ENCODE data around the gene CYTIP.
A peak's percentile ranks its signal among the peaks of the same experiment; 100 is the strongest.

The CYTIP gene

DNA sequence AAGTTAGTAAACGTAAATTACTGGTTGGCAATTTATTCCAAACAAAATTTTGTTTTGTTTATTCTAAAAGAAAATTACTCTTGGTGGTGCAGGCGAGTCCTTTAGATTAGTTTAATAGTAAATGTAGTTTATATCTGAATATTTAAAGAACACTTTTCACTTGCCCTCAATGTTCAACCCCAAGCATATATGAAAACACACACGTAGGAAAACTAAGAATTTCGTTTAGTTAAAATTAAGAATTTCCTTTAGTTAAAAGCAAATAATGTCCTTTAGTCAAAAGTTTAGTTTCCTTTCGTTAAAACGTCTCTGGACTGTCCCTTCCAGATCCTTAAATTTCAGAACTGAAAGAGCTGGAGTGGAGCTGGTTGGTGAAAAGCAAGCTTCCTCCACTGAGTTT, 19.1 kb upstream of the CYTIP start:
- no peak for DNase-seq (ENCODE audit: low spot score)

- DNase-seq (ENCODE audit: low spot score), result no peak
Measured at GRCh38 chr2:157460897-157461296, 17.0 kb upstream of the CYTIP start.

- no peak for DNase-seq (ENCODE audit: low spot score)
Measured at GRCh38 chr2:157460384-157460837, 16.5 kb upstream of the CYTIP start.

DNA sequence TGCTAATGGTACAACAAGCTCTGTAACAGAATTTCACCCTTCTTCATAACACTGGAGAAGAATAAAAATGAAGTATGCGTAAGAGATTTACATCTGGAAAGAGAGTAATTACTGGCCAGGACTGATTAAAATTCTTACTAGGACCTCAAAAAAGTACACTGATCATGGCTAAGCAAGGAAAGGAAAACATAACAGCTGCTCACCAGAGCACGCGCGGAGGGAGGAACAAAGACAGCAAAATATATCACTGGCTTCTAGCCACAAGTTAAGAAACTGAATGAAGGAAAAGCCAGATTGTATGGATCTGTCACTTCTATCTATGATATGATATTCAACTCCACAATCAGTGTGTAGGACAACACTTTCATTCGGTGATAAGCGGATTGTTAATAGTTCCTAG, 15.6 kb upstream of the CYTIP start:
- DNase-seq (ENCODE audit: low spot score), result no peak

GRCh38 chr2:157447741-157448140, 3.9 kb upstream of the CYTIP start:
- no peak for DNase-seq (ENCODE audit: low spot score)

DNA sequence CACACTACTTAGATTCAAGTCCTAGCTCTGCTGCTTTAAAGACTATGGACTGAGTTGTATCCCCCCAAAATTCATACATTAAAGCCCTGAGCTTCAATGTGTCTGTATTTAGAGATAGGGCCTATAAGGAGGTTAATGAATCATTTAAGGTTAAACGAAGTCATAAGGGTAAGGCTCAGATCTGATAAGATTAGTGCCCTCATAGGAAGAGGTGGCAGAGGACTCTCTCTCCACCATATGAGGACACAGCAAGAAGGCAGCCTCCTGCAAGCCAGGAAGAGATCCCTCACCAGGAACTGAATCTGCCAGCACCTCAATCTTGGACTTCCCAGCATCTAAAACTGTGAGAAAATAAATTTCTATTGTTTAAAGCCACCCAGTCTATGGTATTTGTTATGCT, 3.1 kb upstream of the CYTIP start:
- DNase-seq (ENCODE audit: low spot score), result no peak

- no peak for DNase-seq (ENCODE audit: low spot score)
Measured at GRCh38 chr2:157444641-157445040, 752 bp upstream of the CYTIP start.

DNA sequence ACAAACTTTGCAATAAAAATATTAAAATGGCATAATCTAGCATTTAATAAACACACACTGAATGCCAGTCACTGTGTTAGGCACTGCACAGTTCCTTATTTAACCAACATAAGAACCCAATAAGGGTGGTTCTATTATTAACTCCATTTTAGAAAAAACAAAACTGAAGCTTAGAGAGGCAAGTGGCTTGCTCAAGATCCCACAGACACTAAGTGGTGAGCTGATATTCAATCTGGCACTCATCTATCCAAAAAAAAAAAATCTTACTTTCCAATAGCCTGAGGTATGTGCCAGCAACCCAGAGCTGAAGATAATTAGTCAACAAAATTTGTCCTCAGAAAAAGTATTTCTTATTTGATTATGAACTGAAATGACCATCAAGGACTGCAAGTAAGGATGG, 799 bp downstream of the CYTIP start:
- no peak for DNase-seq (ENCODE audit: low spot score)

DNA sequence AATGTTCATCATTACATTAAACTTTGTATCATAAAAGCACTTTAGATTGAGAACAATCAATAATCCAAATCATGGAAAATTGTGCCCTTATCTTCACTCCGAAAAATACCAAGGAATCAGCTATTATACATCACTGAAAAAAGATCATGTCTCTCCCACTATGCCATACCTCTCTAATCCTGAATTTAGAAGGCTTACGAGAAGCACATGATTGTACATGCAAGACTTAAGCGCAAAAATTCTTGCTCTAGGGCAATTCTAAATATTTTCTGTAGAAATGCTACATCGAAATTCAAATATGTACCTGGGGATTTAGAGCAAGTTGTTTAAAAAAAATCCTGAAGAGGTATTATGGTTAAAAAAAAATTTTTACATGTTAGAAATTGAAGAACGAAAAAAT, 1.3 kb downstream of the CYTIP start:
- DNase-seq (ENCODE audit: low spot score), result no peak

- no peak for DNase-seq (ENCODE audit: low spot score)
Measured at GRCh38 chr2:157442191-157442590, 1.7 kb downstream of the CYTIP start.

DNA sequence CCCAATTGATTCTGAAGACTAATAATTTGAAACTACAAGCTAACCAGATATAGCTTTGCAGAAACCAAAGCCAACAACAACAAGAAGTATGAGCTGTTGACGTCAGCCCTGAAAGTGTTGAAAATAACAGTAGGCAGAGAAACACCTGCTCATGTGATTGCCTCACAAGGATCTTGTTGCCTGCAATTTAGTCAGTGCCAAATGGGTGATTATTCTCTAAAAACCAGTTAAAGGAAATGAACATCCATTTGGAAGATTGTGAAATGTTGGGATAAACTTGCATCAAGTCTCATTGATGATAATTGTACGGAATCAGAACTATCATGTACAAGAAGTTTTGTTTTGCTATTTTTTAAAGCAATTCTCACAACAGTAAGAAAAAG, 2.8 kb downstream of the CYTIP start:
- DNase-seq (ENCODE audit: low spot score), result peak; percentile 42

DNA sequence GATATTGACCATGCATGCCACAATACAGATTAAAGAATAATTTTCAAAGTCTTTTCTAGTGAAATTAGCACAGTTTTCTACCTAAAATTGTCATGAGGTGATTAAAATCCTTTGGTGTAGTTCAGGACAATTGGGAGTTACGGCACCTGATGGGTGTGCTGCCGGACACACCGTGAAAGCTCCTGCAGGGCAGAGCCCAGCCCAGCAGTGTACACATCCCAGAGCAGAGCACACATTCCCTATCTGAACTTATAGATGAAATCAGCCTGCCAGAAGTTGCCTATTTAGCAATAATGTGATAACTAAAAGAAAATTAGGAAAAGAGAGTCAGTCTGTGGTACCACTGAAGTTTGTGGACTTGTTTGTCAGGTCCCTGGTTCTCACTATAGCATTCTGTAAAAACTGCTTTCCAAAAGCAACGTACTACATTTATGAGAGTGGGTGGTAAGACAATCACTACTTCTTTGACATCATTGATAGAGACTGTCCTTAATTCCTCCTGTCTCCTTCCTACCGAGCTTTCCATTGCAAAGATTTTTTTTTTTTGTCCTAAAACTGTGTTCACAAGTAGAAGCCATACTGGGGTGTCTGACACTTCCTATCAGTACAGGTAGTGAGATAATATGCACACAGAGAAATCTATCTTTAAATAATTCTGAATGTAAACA, 3.4 kb downstream of the CYTIP start:
- no peak for DNase-seq (ENCODE audit: low spot score)

GRCh38 chr2:157439824-157440186, 4.1 kb downstream of the CYTIP start:
- DNase-seq (ENCODE audit: low spot score), result no peak

GRCh38 chr2:157438863-157439823, 4.7 kb downstream of the CYTIP start:
- DNase-seq (ENCODE audit: low spot score), result peak; percentile 18

DNA sequence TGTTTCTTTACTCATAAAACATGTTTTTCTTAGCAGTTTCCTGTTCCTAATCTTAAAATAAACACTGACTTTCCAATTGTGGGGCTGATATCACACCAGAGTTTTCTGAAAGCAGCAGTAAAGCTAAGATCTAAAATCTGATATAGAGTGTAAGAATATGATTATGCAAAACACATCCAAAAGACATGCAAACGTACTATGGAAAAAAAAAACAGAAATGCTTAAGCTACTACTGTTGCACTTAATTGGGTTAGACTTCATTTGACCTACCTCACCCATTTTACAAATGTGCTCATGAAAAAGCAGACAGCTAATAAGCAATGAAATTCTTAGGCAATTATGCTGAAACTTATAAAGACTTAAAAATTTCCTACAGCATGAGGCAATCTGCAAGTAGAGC, 10.5 kb downstream of the CYTIP start:
- DNase-seq (ENCODE audit: low spot score), result no peak

DNA sequence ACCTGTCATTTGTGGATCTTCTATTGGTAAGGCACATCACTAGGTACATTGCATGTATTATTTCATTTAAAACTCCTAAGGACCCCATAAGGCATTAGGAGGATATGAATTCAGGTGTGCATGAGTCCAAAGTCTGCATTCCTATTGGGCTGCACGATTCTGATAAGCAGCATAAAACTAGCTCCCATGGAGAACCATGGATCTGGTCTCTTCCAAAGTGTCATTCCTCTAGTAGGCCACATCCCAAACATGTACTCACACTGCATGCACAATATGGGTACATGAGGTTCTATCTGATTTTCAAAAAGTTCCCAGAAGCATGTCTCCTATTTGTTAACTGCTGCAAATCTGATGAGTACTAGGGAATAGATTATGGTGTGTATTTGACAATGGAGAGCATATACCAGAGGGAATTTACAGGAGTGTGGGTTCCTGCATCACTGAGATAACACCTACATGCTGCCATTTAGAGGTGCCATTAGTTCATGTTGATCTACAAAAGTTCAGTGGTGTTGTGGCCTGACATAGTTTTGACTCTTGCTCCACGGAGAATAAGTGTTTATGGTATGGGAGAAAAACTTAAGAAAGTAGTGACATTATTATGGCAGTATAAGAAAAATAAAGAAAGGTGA, 11.3 kb downstream of the CYTIP start:
- DNase-seq (ENCODE audit: low spot score), result no peak

DNA sequence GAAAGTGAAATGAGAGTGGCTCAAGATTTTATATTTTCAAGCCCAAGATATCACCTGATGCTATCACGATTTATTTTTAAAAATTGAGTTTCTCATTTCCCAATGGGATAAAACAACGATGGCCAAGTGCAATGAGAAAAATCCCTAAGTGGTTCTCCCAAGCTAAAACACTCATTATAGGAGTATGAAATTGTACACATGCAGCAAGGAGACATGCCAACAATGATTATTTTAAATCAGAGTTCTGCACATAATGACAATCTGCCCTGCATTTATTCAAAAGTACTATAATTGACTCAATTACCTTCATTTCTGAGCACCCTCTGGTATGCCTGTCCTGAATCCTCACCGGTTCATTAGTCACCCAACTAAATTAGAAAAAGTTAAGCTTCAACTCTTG, 12.7 kb downstream of the CYTIP start:
- DNase-seq (ENCODE audit: low spot score), result no peak

DNA sequence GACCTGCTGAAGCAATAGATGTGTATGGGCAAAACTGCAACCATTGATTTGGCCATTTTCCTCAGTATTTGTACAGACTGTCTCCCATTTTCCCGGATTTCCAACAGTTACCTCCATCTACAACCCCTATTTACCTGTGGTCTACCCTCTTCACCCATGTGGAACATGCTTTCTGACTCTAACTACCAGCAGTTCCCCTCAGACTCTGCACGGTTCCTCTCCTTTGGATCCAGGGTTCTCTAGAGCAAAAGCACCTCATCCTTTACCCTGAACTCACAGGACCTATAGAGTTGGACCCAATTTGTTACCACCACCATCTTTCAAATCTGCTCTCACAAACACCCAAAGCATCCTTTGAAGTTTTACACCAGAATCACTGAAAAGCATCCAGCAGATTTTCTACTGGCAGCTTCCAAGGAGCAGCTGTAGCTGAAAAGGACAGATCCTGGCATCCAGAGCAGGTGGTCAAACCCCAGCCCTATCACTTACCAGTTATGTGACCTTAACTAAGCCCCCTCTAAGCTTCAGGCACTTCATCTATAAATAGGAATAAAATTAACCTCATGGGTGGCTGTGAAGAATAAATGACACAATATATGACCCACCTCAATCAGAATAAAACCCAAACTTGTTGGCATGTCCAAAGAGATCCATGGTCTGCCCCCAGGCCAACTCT, 15.3 kb downstream of the CYTIP start:
- no peak for DNase-seq (ENCODE audit: low spot score)

GRCh38 chr2:157427922-157428303, 16.0 kb downstream of the CYTIP start:
- DNase-seq (ENCODE audit: low spot score), result no peak

DNA sequence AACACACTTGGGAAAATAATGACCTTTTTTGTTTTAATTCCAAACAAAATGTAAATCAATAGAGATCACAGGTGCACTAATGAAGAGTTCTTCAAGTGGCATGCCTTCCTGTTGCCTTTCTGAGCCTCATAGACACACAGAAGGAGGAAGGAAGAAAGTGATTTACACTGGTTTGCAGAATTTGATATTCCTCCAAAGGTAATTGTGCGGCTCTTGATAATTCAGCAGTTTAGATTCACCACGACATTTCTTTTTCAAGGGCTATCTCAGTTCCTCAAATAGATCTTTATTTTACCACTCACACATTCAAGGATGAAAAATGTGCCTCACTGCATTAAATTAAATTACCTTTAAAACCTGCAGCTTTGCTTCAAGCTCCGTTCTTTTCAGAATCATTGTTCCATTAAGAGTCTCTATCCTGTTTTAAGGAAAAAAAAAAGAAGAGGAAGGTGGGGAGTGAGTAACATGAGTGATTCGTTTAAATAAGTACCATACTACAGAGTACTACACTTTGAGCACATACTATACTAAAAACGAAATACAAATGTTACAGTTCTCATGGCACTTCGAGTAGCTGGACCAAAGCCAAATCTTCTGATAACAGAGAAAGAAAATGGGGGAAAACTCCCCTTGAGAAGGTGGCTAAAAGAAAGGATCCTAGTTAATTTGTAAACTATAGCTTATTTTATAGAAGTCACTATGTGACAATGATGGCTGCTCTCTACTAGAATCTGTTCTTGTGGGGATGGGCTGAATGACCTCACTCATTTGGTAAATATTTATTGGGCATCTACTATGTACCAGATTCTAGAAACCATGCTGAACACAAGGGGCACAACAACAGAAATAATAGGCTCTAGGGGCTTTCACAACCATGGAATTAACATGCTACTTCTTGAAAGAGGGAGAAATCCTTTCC, 16.6 kb downstream of the CYTIP start:
- DNase-seq (ENCODE audit: low spot score), result no peak

DNA sequence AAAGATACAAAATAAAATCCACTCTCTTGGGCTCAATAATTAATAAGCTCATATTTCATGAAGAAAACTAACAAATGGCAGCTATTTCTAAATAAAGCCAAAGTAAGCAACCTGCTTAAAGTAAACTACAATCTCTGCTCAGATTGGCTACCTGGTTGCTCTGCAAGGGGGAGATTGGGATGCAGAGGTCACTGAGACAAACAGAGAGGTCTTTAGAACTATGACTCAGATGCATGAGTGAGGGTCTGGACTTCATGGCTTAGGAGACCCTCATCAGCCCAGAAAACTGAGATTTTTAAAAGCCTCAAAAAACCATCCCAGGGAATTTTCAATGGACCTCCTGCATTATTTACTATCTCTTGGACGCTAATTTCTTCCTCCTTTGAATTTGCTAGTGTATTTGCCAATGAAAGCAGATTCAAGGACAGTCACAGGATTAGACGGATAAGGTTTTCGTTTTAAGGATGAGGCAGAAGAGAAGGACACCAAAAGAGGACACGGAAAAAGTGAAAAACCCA, 17.4 kb downstream of the CYTIP start:
- DNase-seq (ENCODE audit: low spot score), result no peak
